Aorta (tissue), 5 donors: ENCODE measurements around the gene C17orf67. TPM values are rescaled to one million over a fixed set of nuclear protein-coding genes. Genes with fewer than 3 reads are reported as not detected.

Experiments used
- ATAC-seq: fragments of 200-7000 bp; cut with Tn5 transposase; one replicate; pipeline ENCODE4 v1.9.1; 2022; ENCODE audit warnings: moderate library complexity; ENCODE audit not compliant: low FRiP score
- DNase-seq, 2 donors: peaks; one replicate each; pipeline ENCODE4 v3.0.0-alpha.2; 2020
- H3K27ac ChIP-seq, 2 donors: one replicate each; pipeline ENCODE4 v1.5.1; 2013; ENCODE audit warnings: low read length in 2 of 2, mild to moderate bottlenecking in 2 of 2, moderate library complexity in 2 of 2, control low read depth in 1 of 2, inconsistent platforms in 1 of 2, low read depth in 1 of 2
- H3K27me3 ChIP-seq, 2 donors: one replicate each; pipeline ENCODE4 v1.6.1; 2013; ENCODE audit warnings: control low read depth in 1 of 2, low read length in 1 of 2, mild to moderate bottlenecking in 1 of 2, moderate library complexity in 1 of 2; ENCODE audit not compliant: insufficient read depth in 2 of 2, control insufficient read depth in 1 of 2
- H3K36me3 ChIP-seq, 2 donors: one replicate each; pipeline ENCODE4 v1.6.1; 2013; ENCODE audit warnings: control low read depth in 1 of 2, low read length in 1 of 2, mild to moderate bottlenecking in 1 of 2; ENCODE audit not compliant: insufficient read depth in 2 of 2, control insufficient read depth in 1 of 2
- H3K4me1 ChIP-seq, 2 donors: one replicate each; pipeline ENCODE4 v1.6.1; 2013; ENCODE audit warnings: low read length in 2 of 2, control low read depth in 1 of 2, mild to moderate bottlenecking in 1 of 2, moderate library complexity in 1 of 2; ENCODE audit not compliant: insufficient read depth in 2 of 2, control insufficient read depth in 1 of 2
- H3K4me3 ChIP-seq, 2 donors: one replicate each; pipeline ENCODE4 v1.5.1; 2013; ENCODE audit warnings: low read length in 2 of 2, control low read depth in 1 of 2, mild to moderate bottlenecking in 1 of 2
- H3K9me3 ChIP-seq: one replicate; pipeline ENCODE4 v1.6.1; 2013; ENCODE audit warnings: mild to moderate bottlenecking, low read length; ENCODE audit not compliant: control insufficient read depth
- WGBS, 2 donors: extraction: QIAGEN DNeasy Blood & Tissue Kit; methylation state at CpG; one replicate each; pipeline ENCODE4 v1.1.7; 2013; 5-methylcytosine and 5-hydroxymethylcytosine counted together
- intact Hi-C, 2 donors: fragments of 100-400 bp; cut with DNase I; formaldehyde crosslinking; loops; one replicate each; pipeline versions ENCODE4 v1.14.2 to v1.15.0; 2022
- polyA plus RNA-seq, 2 donors: library from polyadenylated mRNA; stranded (reverse); fragments of 200-250 nt; gene quantifications; one replicate each; pipeline ENCODE4 v1.2.3, GENCODE V29; 2013
- total RNA-seq, 2 donors: library from RNA; stranded (reverse); fragmentation: NEBNext Ultra II Directional; extraction: Animal tissue kit (Norgen Biotek cat#: 25700); gene quantifications; one replicate each; pipeline ENCODE4 v1.2.1, GENCODE V29; 2021
- donor health status: healthy with polysubstance abuse.
- donor health status: Bipolar disorder and iron deficiency.
- donor health status: DM: no; HTN: no; CAD: no.
- donor health status: DM: no; HTN: no; CAD: no.
- donor health status: DM: yes; HTN: yes; CAD: no.

C17orf67 gene
- total and polyA plus RNA-seq, 4 donors = 1.3 to 5.0 (median 3.5) TPM

- 97 to 99% methylated on average over 1 of the region's 1 CpG for WGBS, 2 donors
- intact Hi-C loops = no loop called here
- peaks cover 0 to 2% of the 10 kb centered on the region in 2 donors for H3K36me3 ChIP-seq
Observed at GRCh38 chr17:56845934-56846333, 12.2 kb upstream of the C17orf67 start.

GRCh38 chr17:56842577-56842976, 8.9 kb upstream of the C17orf67 start:
- H3K4me3 ChIP-seq = no peak overlapping the region
- H3K4me1 ChIP-seq = no peaks in the 10 kb centered on the region
- no peaks in the 10 kb centered on the region for H3K36me3 ChIP-seq
- ATAC-seq (no peak), DNase-seq (no peak)
- no peak overlapping the region for H3K27ac ChIP-seq
- 41 to 53% methylated on average over 2 of the region's 2 CpGs for WGBS, 2 donors
- intact Hi-C loops = no loop called here
- H3K27me3 ChIP-seq = no peaks in the 10 kb centered on the region
- H3K9me3 ChIP-seq = no peaks in the 10 kb centered on the region

More at GRCh38 chr17:56845934-56846333, 12.2 kb upstream of the C17orf67 start:
- no peak for DNase-seq
- ATAC-seq = no peak
- no peaks in the 10 kb centered on the region for H3K9me3 ChIP-seq
- H3K4me3 ChIP-seq = no peak overlapping the region
- no peaks in the 10 kb centered on the region for H3K27me3 ChIP-seq
- no peak overlapping the region for H3K27ac ChIP-seq
- H3K4me1 ChIP-seq = no peaks in the 10 kb centered on the region

- no peaks in the 10 kb centered on the region for H3K27me3 ChIP-seq
- no peaks in the 10 kb centered on the region for H3K36me3 ChIP-seq
- H3K9me3 ChIP-seq = no peaks in the 10 kb centered on the region
- 93% methylated on average over 3 of the region's 3 CpGs for WGBS, 2 donors
- H3K27ac ChIP-seq = no peak overlapping the region
- no peaks in the 10 kb centered on the region for H3K4me1 ChIP-seq
- intact Hi-C loops = loop anchor here in 1 of 2 donors (10.0 kb wide), 1 partner anchor 276 kb away; no protein-coding TSS in a partner anchor
- DNase-seq = no peak
- no peak for ATAC-seq
- H3K4me3 ChIP-seq = no peak overlapping the region
Observed at GRCh38 chr17:56838687-56839086, 5.0 kb upstream of the C17orf67 start.

GRCh38 chr17:56835264-56835585, 1.5 kb upstream of the C17orf67 start:
- DNase-seq (no peak), ATAC-seq (no peak)
- 73% methylated on average over 7 of the region's 7 CpGs for WGBS, 2 donors
- intact Hi-C loops = loop anchor here in 1 of 2 donors (10.0 kb wide), 1 partner anchor 280 kb away; no protein-coding TSS in a partner anchor
- Histone ChIP-seq H3K9me3 (no peaks in the 10 kb centered on the region), H3K27me3 (no peaks in the 10 kb centered on the region), H3K27ac (no peak overlapping the region), H3K4me3 (no peak overlapping the region), H3K4me1 (no peaks in the 10 kb centered on the region), H3K36me3 (no peaks in the 10 kb centered on the region)

GRCh38 chr17:56834380-56835263, 902 bp upstream of the C17orf67 start:
- no peaks in the 10 kb centered on the region for H3K4me1 ChIP-seq
- intact Hi-C loops = loop anchor here (5.0 to 10.0 kb wide), 2 partner anchors 78 to 280 kb away; partner anchors contain the start of gene TRIM25 (in 2 of the 2)

GRCh38 chr17:56833057-56833808, 487 bp downstream of the C17orf67 start:
- H3K4me3 ChIP-seq = peak overlapping the region; percentile 65 to 73
- intact Hi-C loops = loop anchor here (5.0 to 10.0 kb wide), 2 partner anchors 79 to 282 kb away; partner anchors contain the start of gene TRIM25 (in 2 of the 2)

More at GRCh38 chr17:56834380-56835263, 902 bp upstream of the C17orf67 start:
- ATAC-seq (peak; percentile 46), DNase-seq (peak; percentile 64 to 84)
- Histone ChIP-seq H3K27ac (peak overlapping the region in 1 of 2 donors; percentile 1), H3K27me3 (no peaks in the 10 kb centered on the region), H3K36me3 (no peaks in the 10 kb centered on the region), H3K9me3 (no peaks in the 10 kb centered on the region), H3K4me3 (peak overlapping the region; percentile 45 to 57)
- 16 to 20% methylated on average over 57 to 81 of the region's 81 CpGs for WGBS, 2 donors

GRCh38 chr17:56832446-56832845, 1.3 kb downstream of the C17orf67 start:
- Histone ChIP-seq H3K36me3 (no peaks in the 10 kb centered on the region), H3K27ac (no peak overlapping the region), H3K4me3 (no peak overlapping the region), H3K27me3 (no peaks in the 10 kb centered on the region), H3K9me3 (no peaks in the 10 kb centered on the region), H3K4me1 (no peaks in the 10 kb centered on the region)
- 81 to 83% methylated on average over 4 of the region's 4 CpGs for WGBS, 2 donors
- DNase-seq = no peak
- intact Hi-C loops = loop anchor here (5.0 to 10.0 kb wide), 2 partner anchors 80 to 282 kb away; partner anchors contain the start of gene TRIM25 (in 2 of the 2)
- no peak for ATAC-seq

More at GRCh38 chr17:56833057-56833808, 487 bp downstream of the C17orf67 start:
- Histone ChIP-seq H3K27ac (no peak overlapping the region), H3K9me3 (no peaks in the 10 kb centered on the region), H3K4me1 (no peaks in the 10 kb centered on the region), H3K36me3 (no peaks in the 10 kb centered on the region), H3K27me3 (no peaks in the 10 kb centered on the region)
- ATAC-seq = no peak
- WGBS, 2 donors = 0 to 1% methylated on average over 49 to 95 of the region's 95 CpGs
- peak; percentile 76 to 84 for DNase-seq

GRCh38 chr17:56831369-56832095, 2.2 kb downstream of the C17orf67 start:
- DNase-seq (no peak), ATAC-seq (no peak)
- WGBS, 2 donors = 98% methylated on average over 16 of the region's 16 CpGs
- no peak overlapping the region for H3K27ac ChIP-seq
- intact Hi-C loops = loop anchor here (5.0 to 10.0 kb wide), 2 partner anchors 81 to 283 kb away; partner anchors contain the start of gene TRIM25 (in 2 of the 2)
- H3K36me3 ChIP-seq = no peaks in the 10 kb centered on the region
- no peaks in the 10 kb centered on the region for H3K27me3 ChIP-seq
- H3K4me1 ChIP-seq = no peaks in the 10 kb centered on the region
- no peaks in the 10 kb centered on the region for H3K9me3 ChIP-seq
- H3K4me3 ChIP-seq = no peak overlapping the region
